Activated naive CD4-positive, alpha-beta T cell treated with anti-CD3 and anti-CD28 coated beads, Interleukin-2, amount 50 U/mL, for 24 hours (primary cell): ENCODE data around the gene HYPK.

Source experiments
- H3K27ac Mint-ChIP-seq: one replicate; pipeline ENCODE4 v1.8.0; 2021; ENCODE audit warnings: mild to moderate bottlenecking, mixed read lengths
- H3K27me3 Mint-ChIP-seq: one replicate; pipeline ENCODE4 v1.8.0; 2021; ENCODE audit warnings: mixed read lengths
- H3K36me3 Mint-ChIP-seq: one replicate; pipeline ENCODE4 v1.8.0; 2021; ENCODE audit warnings: mixed read lengths
- H3K4me1 Mint-ChIP-seq: one replicate; pipeline ENCODE4 v1.8.0; 2021; ENCODE audit warnings: mixed read lengths
- H3K4me3 Mint-ChIP-seq: one replicate; pipeline ENCODE4 v1.8.0; 2021; ENCODE audit warnings: mild to moderate bottlenecking, mixed read lengths
- H3K9me3 Mint-ChIP-seq: one replicate; pipeline ENCODE4 v1.8.0; 2021; ENCODE audit warnings: mixed read lengths

HYPK gene

GRCh38 chr15:43800286-43801141, at the start of gene HYPK:
TSS of gene HYPK (plus strand) at chr15:43800599. CDS start at chr15:43800623, 24 bp downstream.
- peak within 1 kb of the TSS; percentile 100 for H3K27ac Mint-ChIP-seq
- H3K36me3 Mint-ChIP-seq = peaks cover 36% of the 10 kb centered on the region
- H3K4me1 Mint-ChIP-seq = peaks cover 54% of the 10 kb centered on the region
- H3K27me3 Mint-ChIP-seq = no peaks in the 10 kb centered on the region
- peak within 1 kb of the TSS; percentile 100 for H3K4me3 Mint-ChIP-seq
- no peaks in the 10 kb centered on the region for H3K9me3 Mint-ChIP-seq

GRCh38 chr15:43751885-43752284, 48.5 kb upstream of the HYPK start:
- Mint-ChIP-seq H3K4me3 (peak overlapping the region; percentile 27), H3K4me1 (peaks cover 47% of the 10 kb centered on the region), H3K27me3 (no peaks in the 10 kb centered on the region), H3K36me3 (peaks cover 17% of the 10 kb centered on the region), H3K9me3 (no peaks in the 10 kb centered on the region), H3K27ac (peak overlapping the region; percentile 5)

- no peaks in the 10 kb centered on the region for H3K9me3 Mint-ChIP-seq
These were observed 37.6 kb upstream of the HYPK start for GRCh38 chr15:43762824-43763223.

GRCh38 chr15:43763819-43764446, 36.5 kb upstream of the HYPK start:
- peak overlapping the region; percentile 68 for H3K27ac Mint-ChIP-seq
- no peaks in the 10 kb centered on the region for H3K9me3 Mint-ChIP-seq
- H3K4me1 Mint-ChIP-seq = peaks cover 10% of the 10 kb centered on the region
- H3K36me3 Mint-ChIP-seq = peaks cover 24% of the 10 kb centered on the region
- H3K27me3 Mint-ChIP-seq = no peaks in the 10 kb centered on the region
- H3K4me3 Mint-ChIP-seq = no peak overlapping the region

More at GRCh38 chr15:43762824-43763223, 37.6 kb upstream of the HYPK start:
- Mint-ChIP-seq H3K36me3 (peaks cover 21% of the 10 kb centered on the region), H3K4me1 (peaks cover 10% of the 10 kb centered on the region), H3K4me3 (no peak overlapping the region), H3K27ac (peak overlapping the region; percentile 18), H3K27me3 (no peaks in the 10 kb centered on the region)

- Mint-ChIP-seq H3K27ac (no peak overlapping the region), H3K4me3 (no peak overlapping the region), H3K27me3 (no peaks in the 10 kb centered on the region), H3K9me3 (no peaks in the 10 kb centered on the region), H3K4me1 (no peaks in the 10 kb centered on the region), H3K36me3 (peaks cover 20% of the 10 kb centered on the region)
These were observed 30.7 kb upstream of the HYPK start for GRCh38 chr15:43769584-43770228.

- H3K27ac Mint-ChIP-seq = no peak overlapping the region
- no peaks in the 10 kb centered on the region for H3K4me1 Mint-ChIP-seq
These were observed 28.6 kb upstream of the HYPK start for GRCh38 chr15:43771816-43772215.

GRCh38 chr15:43772624-43773023, 27.8 kb upstream of the HYPK start:
- Mint-ChIP-seq H3K4me1 (peaks cover 7% of the 10 kb centered on the region), H3K36me3 (peaks cover 14% of the 10 kb centered on the region), H3K27me3 (no peaks in the 10 kb centered on the region), H3K4me3 (no peak overlapping the region), H3K9me3 (no peaks in the 10 kb centered on the region), H3K27ac (no peak overlapping the region)

More at GRCh38 chr15:43771816-43772215, 28.6 kb upstream of the HYPK start:
- Mint-ChIP-seq H3K36me3 (peaks cover 14% of the 10 kb centered on the region), H3K4me3 (no peak overlapping the region), H3K9me3 (no peaks in the 10 kb centered on the region), H3K27me3 (no peaks in the 10 kb centered on the region)

GRCh38 chr15:43774062-43774461, 26.3 kb upstream of the HYPK start:
- Mint-ChIP-seq H3K27ac (peak overlapping the region; percentile 23), H3K4me3 (no peak overlapping the region), H3K4me1 (peaks cover 12% of the 10 kb centered on the region), H3K27me3 (no peaks in the 10 kb centered on the region), H3K9me3 (no peaks in the 10 kb centered on the region), H3K36me3 (peaks cover 12% of the 10 kb centered on the region)

GRCh38 chr15:43775411-43775965, 24.9 kb upstream of the HYPK start:
- peaks cover 20% of the 10 kb centered on the region for H3K4me1 Mint-ChIP-seq
- H3K36me3 Mint-ChIP-seq = peaks cover 3% of the 10 kb centered on the region
- H3K9me3 Mint-ChIP-seq = no peaks in the 10 kb centered on the region
- peak overlapping the region; percentile 17 for H3K27ac Mint-ChIP-seq
- H3K27me3 Mint-ChIP-seq = no peaks in the 10 kb centered on the region
- H3K4me3 Mint-ChIP-seq = no peak overlapping the region

- H3K4me3 Mint-ChIP-seq = peak overlapping the region; percentile 90
- H3K36me3 Mint-ChIP-seq = no peaks in the 10 kb centered on the region
- H3K9me3 Mint-ChIP-seq = no peaks in the 10 kb centered on the region
- H3K27ac Mint-ChIP-seq = no peak overlapping the region
- peaks cover 21% of the 10 kb centered on the region for H3K4me1 Mint-ChIP-seq
- H3K27me3 Mint-ChIP-seq = no peaks in the 10 kb centered on the region
These were observed 24.2 kb upstream of the HYPK start for GRCh38 chr15:43776101-43776717.

- no peaks in the 10 kb centered on the region for H3K36me3 Mint-ChIP-seq
- H3K4me3 Mint-ChIP-seq = peak within 1 kb of the TSS; percentile 90
- H3K27ac Mint-ChIP-seq = peak within 1 kb of the TSS; percentile 89
- peaks cover 21% of the 10 kb centered on the region for H3K4me1 Mint-ChIP-seq
- no peaks in the 10 kb centered on the region for H3K27me3 Mint-ChIP-seq
- H3K9me3 Mint-ChIP-seq = no peaks in the 10 kb centered on the region
These were observed 23.6 kb upstream of the HYPK start, which contains the start of gene ELL3 for GRCh38 chr15:43776718-43777266. TSS of gene ELL3 (minus strand) at chr15:43776966. CDS start at chr15:43776901, 65 bp downstream.

GRCh38 chr15:43777267-43777914, 23.0 kb upstream of the HYPK start:
- Mint-ChIP-seq H3K4me3 (peak overlapping the region; percentile 90), H3K4me1 (peaks cover 21% of the 10 kb centered on the region), H3K36me3 (no peaks in the 10 kb centered on the region), H3K27ac (peak overlapping the region; percentile 89), H3K9me3 (no peaks in the 10 kb centered on the region), H3K27me3 (no peaks in the 10 kb centered on the region)

- Mint-ChIP-seq H3K27ac (peak overlapping the region; percentile 5), H3K9me3 (no peaks in the 10 kb centered on the region), H3K27me3 (no peaks in the 10 kb centered on the region), H3K4me3 (peak overlapping the region; percentile 23), H3K4me1 (peaks cover 21% of the 10 kb centered on the region), H3K36me3 (no peaks in the 10 kb centered on the region)
These were observed 21.4 kb upstream of the HYPK start for GRCh38 chr15:43779016-43779415.

GRCh38 chr15:43789409-43789808, 11.0 kb upstream of the HYPK start:
- no peaks in the 10 kb centered on the region for H3K27me3 Mint-ChIP-seq
- H3K36me3 Mint-ChIP-seq = peaks cover 7% of the 10 kb centered on the region
- H3K9me3 Mint-ChIP-seq = no peaks in the 10 kb centered on the region
- H3K4me3 Mint-ChIP-seq = no peak overlapping the region
- H3K27ac Mint-ChIP-seq = no peak overlapping the region
- H3K4me1 Mint-ChIP-seq = peaks cover 17% of the 10 kb centered on the region
